ENCODE data around the gene ADAMTS16.

GRCh38 chr5:5276430-5276829 is 136.3 kb downstream of the ADAMTS16 start:
- TF ChIP-seq CTCF (IDR thresholded peaks at IDR 0.05) (no peak), POLR2A (IDR thresholded peaks at IDR 0.05) (no peak)
